Duodenal mucosa (tissue), 2 donors: Measurements from ENCODE around the gene YARS1.

Experiments used
- H3K27ac ChIP-seq: one replicate; pipeline ENCODE4 v1.7.0; 2013; ENCODE audit warnings: low read depth, low read length
- H3K27me3 ChIP-seq, 2 donors: one replicate each; pipeline ENCODE4 v1.7.0; 2013; ENCODE audit warnings: low read length in 2 of 2, control low read depth in 1 of 2; ENCODE audit not compliant: insufficient read depth in 2 of 2, control insufficient read depth in 1 of 2
- H3K36me3 ChIP-seq, 2 donors: one replicate each; pipeline ENCODE4 v1.7.0; 2013; ENCODE audit warnings: low read length in 2 of 2, control low read depth in 1 of 2; ENCODE audit not compliant: insufficient read depth in 2 of 2, control insufficient read depth in 1 of 2
- H3K4me1 ChIP-seq, 2 donors: one replicate each; pipeline ENCODE4 v1.7.0; 2013; ENCODE audit warnings: low read length in 2 of 2, control low read depth in 1 of 2; ENCODE audit not compliant: insufficient read depth in 2 of 2, control insufficient read depth in 1 of 2
- H3K4me3 ChIP-seq, 2 donors: one replicate each; pipeline ENCODE4 v1.7.0; 2013; ENCODE audit warnings: low read length in 2 of 2, low read depth in 1 of 2
- H3K9ac ChIP-seq, 2 donors: one replicate each; pipeline ENCODE4 v1.7.0; 2013; ENCODE audit warnings: low read length in 2 of 2, low read depth in 1 of 2
- H3K9me3 ChIP-seq, 2 donors: one replicate each; pipeline ENCODE4 v1.7.0; 2013; ENCODE audit warnings: low read length in 2 of 2, control low read depth in 1 of 2; ENCODE audit not compliant: control insufficient read depth in 1 of 2

Gene YARS1

DNA sequence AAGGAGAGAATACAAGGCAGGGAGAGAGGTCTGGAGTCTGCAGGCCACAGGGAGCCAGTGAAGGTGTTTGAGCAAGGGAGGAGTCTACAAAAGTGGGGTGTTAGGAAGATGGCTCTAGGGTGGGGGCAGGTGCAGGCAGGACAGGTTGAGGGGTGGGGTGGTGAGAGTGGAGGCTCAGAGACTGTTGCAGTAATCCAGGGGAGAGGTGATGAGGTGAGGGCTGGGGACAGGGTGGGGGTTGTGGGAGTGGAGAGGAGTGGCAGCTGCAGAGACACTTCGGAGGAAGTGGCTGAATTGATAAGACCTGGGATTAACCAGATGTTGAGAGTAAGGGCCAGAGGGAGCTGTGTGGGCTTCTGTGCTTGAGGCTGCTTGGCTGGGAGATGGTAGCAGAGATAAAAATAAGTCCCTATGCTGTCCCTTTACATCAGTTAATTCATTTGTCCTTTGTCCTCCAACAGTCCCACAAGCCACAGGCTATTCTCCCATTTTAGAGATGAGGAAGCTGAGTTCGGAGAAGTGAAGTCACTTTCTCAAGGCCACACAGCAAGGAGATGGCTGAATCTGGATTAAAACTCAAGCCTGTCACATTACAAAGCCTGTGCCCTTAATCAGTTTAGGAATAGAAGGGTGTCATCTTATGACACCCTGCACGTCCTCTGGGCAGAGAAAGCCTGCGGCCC, 59.8 kb downstream of the YARS1 start:
- no peaks in the 10 kb centered on the region for H3K36me3 ChIP-seq
- H3K4me1 ChIP-seq = peaks cover 68 to 72% of the 10 kb centered on the region in 2 donors
- no peak overlapping the region for H3K4me3 ChIP-seq
- peak overlapping the region; percentile 40 to 76 for H3K9ac ChIP-seq
- H3K9me3 ChIP-seq = no peaks in the 10 kb centered on the region
- H3K27me3 ChIP-seq = no peaks in the 10 kb centered on the region
- peak overlapping the region; percentile 34 for H3K27ac ChIP-seq

DNA sequence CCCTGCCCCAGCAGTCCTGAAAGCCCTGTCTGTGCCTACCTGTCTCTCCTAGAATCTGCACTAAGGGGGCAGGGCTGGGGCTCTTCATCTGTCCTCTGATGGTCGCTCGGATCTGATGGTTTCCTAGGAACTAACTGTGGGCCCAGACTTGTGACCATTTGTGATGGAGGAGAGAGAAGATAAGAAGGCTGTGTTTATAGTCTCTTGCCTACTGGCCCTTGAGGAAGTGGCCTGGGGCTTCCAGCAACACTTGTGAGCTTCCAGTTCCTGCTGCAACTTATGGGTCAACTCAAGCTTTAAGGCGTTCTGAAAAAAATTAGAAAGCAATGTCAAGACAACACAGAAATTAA, 61.4 kb downstream of the YARS1 start:
- no peaks in the 10 kb centered on the region for H3K27me3 ChIP-seq
- H3K36me3 ChIP-seq = no peaks in the 10 kb centered on the region
- H3K27ac ChIP-seq = peak overlapping the region; percentile 11
- H3K9ac ChIP-seq = peak overlapping the region in 1 of 2 donors; percentile 13
- no peaks in the 10 kb centered on the region for H3K9me3 ChIP-seq
- H3K4me1 ChIP-seq = peaks cover 54 to 60% of the 10 kb centered on the region in 2 donors
- H3K4me3 ChIP-seq = no peak overlapping the region

DNA sequence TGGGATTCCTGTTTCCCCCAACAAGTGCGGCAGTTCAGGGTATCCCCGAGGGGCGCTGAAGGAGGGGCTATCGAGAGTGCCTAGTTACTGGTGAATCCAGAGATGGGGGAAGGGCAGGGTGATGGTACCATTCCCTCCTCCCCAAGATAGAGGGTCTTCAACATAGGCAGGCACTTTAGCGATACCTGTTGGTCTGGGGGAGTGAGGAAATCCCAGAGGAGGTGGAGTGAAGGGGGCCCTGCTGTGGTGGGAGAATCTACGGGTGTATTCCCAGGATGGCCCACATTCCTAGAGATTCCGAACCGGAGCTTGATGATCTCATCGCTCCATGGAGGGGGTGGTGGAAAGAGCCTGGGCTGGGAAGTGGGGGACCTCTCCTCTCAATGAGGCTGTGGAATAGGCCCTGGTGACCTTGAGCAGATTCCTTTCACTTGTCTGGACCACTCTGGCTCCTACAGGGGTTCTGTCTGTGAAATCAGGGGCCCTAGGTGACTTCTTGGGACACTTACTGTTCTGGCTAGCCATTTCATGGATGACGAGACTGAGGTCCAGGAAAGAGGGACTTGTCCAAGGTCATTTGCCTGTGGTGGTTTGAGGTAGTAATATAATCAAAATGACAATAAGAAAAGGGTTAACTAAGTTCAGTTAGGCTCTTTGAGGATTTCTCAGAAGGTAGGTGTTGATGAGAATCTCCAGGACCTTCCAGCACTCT, 61.9 kb downstream of the YARS1 start:
- Histone ChIP-seq H3K9me3 (no peaks in the 10 kb centered on the region), H3K4me3 (no peak overlapping the region), H3K9ac (peak overlapping the region in 1 of 2 donors; percentile 13), H3K27me3 (no peaks in the 10 kb centered on the region), H3K36me3 (no peaks in the 10 kb centered on the region), H3K4me1 (peaks cover 51 to 58% of the 10 kb centered on the region in 2 donors), H3K27ac (peak overlapping the region; percentile 48)

DNA sequence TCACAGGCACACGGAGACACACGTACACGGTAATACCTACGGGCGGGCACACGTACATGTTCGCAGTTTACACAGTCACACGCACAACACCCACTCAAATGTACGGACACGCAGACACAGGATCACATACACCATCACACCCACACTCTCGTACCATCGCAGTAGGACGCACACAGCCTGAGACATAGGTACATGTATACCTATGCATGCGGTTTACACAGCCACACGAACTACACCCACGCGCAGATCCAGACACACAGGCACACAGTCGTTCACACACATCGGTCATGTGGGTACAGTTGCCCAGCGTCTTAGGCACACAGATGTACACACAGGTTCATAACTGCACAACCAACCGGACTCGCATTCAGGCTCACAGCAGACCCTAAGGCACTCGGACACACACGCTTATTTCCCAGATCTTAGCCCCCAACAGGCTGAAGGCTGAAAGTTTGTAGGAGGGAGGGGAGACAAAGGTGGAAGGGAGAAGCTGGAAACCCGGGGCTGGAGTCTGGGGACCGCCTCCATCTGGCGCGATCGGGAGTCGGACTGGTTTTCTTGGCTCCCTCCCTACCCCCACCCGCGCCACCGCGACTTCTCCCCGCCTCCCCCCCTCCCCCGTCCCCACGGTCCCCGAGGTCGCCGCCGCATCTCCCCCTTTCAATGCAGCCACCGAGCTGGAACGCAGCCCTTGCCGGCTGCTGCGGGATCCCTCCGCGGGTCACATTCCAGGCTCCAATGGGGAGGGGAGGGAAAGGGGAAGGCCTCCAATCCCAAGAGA, 62.7 kb downstream of the YARS1 start:
- peak overlapping the region; percentile 37 to 51 for H3K9ac ChIP-seq
- no peaks in the 10 kb centered on the region for H3K9me3 ChIP-seq
- H3K27me3 ChIP-seq = no peaks in the 10 kb centered on the region
- H3K4me1 ChIP-seq = peaks cover 50 to 51% of the 10 kb centered on the region in 2 donors
- H3K36me3 ChIP-seq = no peaks in the 10 kb centered on the region
- peak overlapping the region; percentile 60 to 70 for H3K4me3 ChIP-seq
- H3K27ac ChIP-seq = no peak overlapping the region

DNA sequence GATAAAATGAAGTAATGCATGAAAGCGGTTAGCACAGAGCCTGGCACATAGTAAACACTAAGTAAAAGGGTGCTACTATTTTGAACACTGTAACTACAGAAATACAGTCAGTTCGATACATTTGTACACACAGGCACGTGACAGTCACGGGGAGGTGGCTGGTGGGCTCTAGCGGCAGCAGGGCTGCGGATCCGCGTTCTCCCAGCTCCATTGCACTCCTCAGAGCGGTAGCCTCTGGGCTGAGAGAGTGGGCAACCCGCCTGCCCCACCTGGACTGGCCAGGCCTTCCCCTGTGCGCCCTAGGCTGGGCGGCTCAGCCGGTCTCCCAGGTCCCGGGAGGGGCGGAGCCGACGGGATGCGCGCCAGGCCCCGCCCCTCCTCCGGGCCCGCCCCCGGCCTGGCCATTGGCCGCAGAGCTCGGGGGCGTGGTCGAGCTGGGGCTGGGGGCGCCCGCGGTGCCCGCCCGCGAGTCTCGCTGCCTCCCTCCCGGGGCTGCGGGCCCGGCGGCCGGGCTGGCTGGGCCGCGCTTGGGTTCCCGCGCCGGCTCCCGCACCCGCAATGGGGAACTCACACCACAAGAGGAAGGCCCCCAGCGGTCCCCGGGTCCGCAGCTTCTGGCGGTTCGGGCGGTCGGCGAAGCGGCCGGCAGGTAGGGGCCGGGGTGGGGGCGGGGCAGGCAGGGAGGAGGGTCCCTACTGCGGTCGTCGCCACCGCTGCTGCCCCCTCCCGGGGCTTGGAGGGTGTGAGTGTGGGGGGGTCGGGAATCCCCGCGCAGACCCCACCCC, 63.4 kb downstream of the YARS1 start:
- H3K9ac ChIP-seq = peak overlapping the region; percentile 37 to 51
- H3K27ac ChIP-seq = no peak overlapping the region
- H3K9me3 ChIP-seq = no peaks in the 10 kb centered on the region
- H3K4me1 ChIP-seq = peaks cover 42 to 49% of the 10 kb centered on the region in 2 donors
- H3K4me3 ChIP-seq = peak overlapping the region; percentile 60 to 70
- no peaks in the 10 kb centered on the region for H3K27me3 ChIP-seq
- no peaks in the 10 kb centered on the region for H3K36me3 ChIP-seq

DNA sequence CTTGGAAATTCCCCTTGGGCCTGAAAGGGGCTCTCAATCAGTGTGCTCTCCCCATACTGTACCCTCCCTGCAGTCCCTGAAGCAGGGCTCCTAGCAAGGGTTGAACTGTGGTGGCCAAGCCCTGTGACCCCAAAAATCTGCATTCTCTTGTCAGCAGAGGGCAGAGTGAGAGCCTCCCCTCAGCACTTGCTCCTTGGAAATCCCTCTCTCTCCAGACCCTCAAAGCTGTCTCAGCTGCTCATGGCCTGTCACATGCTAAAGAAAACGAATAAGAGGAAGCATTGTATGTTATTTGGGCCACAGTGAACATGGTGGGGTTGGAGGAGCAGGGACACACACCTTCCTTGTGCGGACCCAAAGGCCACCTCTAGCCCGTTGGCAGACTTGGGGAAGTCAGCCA, 67.4 kb downstream of the YARS1 start:
- Histone ChIP-seq H3K36me3 (peaks cover 0 to 12% of the 10 kb centered on the region in 2 donors), H3K9me3 (no peaks in the 10 kb centered on the region), H3K27me3 (no peaks in the 10 kb centered on the region), H3K4me3 (no peak overlapping the region), H3K27ac (no peak overlapping the region), H3K9ac (no peak overlapping the region), H3K4me1 (peaks cover 22 to 36% of the 10 kb centered on the region in 2 donors)

DNA sequence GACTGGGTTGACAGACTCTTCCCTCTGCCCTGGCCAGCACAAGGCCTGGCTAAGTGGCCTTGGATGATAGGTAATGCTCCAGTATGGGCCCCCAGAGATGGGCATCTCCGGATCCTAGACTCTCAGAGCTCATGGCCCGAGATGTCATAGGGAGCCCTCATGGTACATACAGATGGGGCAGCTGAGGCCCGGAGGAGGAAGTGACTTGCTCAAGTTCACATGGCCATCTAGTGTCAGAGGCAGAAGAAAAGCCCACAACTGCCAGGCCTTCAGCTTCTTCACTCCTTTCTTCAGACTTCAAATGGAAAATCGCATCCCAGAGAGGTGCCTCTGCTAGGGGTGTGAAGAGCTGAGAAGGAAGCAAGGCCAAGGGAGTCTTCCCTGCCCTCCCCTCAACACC, 67.8 kb downstream of the YARS1 start:
- H3K9ac ChIP-seq = no peak overlapping the region
- no peak overlapping the region for H3K27ac ChIP-seq
- no peak overlapping the region for H3K4me3 ChIP-seq
- H3K4me1 ChIP-seq = peaks cover 24 to 36% of the 10 kb centered on the region in 2 donors
- no peaks in the 10 kb centered on the region for H3K9me3 ChIP-seq
- no peaks in the 10 kb centered on the region for H3K27me3 ChIP-seq
- peaks cover 0 to 12% of the 10 kb centered on the region in 2 donors for H3K36me3 ChIP-seq

DNA sequence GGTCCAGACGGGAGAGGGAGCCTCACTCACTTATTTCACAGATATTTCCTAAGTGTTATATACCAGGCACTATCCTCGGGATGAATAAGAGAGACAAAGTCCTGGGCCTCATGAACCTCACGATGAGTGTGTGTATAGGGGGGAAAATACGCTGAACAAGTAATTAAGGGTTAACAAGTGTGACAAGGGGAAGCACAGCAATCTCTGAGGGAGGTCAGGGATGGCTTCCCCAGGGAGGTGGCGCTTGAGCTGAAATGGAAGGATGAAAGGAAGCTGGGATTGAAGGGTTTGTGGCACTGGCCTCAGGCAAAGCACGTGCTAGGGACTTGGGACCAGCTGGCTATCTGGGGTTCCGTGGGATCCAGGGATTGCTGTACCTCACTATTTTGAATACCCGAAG, 68.2 kb downstream of the YARS1 start:
- H3K36me3 ChIP-seq = peaks cover 0 to 12% of the 10 kb centered on the region in 2 donors
- no peak overlapping the region for H3K4me3 ChIP-seq
- H3K9ac ChIP-seq = no peak overlapping the region
- no peaks in the 10 kb centered on the region for H3K27me3 ChIP-seq
- peaks cover 22 to 37% of the 10 kb centered on the region in 2 donors for H3K4me1 ChIP-seq
- H3K9me3 ChIP-seq = no peaks in the 10 kb centered on the region
- no peak overlapping the region for H3K27ac ChIP-seq

DNA sequence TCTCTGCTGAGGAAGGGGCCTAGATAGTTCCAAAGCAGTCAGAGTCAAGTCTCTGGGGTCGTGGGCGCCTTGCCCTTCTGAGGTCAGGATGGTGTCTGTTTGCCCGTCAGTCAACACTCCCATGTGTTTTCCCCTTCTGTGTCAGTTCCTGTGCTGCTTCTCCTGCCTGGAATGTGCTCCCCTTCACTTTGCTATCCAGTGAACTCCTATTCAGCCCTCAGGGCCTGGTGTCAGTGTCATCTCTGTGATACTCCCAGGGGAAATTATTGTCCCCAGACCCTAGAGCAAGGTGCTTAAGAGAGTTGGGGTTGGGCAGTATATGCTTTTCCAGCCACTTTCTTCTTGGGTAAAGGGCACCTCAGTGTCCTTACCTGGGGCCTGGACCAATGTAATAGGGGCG, 68.8 kb downstream of the YARS1 start:
- Histone ChIP-seq H3K27me3 (no peaks in the 10 kb centered on the region), H3K36me3 (peaks cover 0 to 12% of the 10 kb centered on the region in 2 donors), H3K9ac (no peak overlapping the region), H3K9me3 (no peaks in the 10 kb centered on the region), H3K4me3 (no peak overlapping the region), H3K4me1 (peaks cover 23 to 41% of the 10 kb centered on the region in 2 donors), H3K27ac (no peak overlapping the region)
